GM19035 (cell line): Measurements from ENCODE around the gene AKT3.
"Not testable (repeated sequence)": the region's sequence is repeated elsewhere in the genome, so short reads cannot be mapped to it uniquely, and the experiment has no call there.

Experiments used
- ATAC-seq: cut with Tn5 transposase; IDR thresholded peaks from one replicate; pipeline ENCODE4 v1.9.1; 2021; ENCODE audit not compliant: unreplicated experiment

AKT3 gene

DNA sequence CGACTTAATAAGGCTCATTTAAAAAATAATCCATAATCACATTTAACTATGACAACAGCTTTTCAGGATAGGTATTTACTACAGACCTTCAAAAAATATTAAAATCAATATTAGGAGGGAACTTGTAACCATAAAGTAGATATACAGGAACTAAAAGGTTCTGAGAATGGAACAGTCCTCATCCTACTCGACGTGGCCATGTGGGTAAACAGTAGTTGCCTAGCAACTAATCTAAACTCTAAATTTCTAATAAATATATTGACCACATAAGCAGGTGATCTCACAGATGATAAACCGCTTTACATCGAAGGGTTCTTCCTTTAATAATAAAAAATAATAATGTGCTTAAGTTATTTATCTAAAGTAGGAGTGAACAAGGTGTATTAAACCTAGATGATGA is 7.9 kb downstream of the AKT3 start:
- no peak for ATAC-seq

- no peak for ATAC-seq
These were observed 8.5 kb downstream of the AKT3 start for GRCh38 chr1:243841507-243841906.

GRCh38 chr1:243837907-243838535 is 12.0 kb downstream of the AKT3 start:
- ATAC-seq: peak; percentile 87

DNA sequence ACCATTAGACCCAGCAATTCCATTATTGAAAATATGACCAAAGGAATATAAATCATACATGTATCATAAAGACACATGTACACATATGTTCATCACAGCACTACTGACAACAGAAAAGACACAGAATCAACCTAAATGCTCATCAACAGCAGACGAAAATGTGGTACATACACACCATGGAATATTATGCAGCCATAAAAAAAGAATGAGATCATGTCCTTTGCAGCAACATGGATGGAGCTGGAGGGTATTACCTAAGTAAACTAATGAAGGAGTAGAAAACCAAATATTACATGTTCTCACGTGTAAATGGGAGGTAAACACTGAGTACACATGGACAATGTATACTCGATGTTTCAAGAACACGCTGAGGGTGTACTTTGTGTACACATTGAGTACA is 15.9 kb downstream of the AKT3 start:
- ATAC-seq: no peak

GRCh38 chr1:243831463-243831862 is 18.6 kb downstream of the AKT3 start:
- ATAC-seq: no peak

- ATAC-seq: no peak
These were observed 22.8 kb downstream of the AKT3 start for GRCh38 chr1:243827206-243827605.

GRCh38 chr1:243824907-243825306 is 25.1 kb downstream of the AKT3 start:
- ATAC-seq: not testable (repeated sequence)

GRCh38 chr1:243821177-243821680 is 28.8 kb downstream of the AKT3 start:
- no peak for ATAC-seq

GRCh38 chr1:243819438-243819839 is 30.6 kb downstream of the AKT3 start:
- no peak for ATAC-seq

- ATAC-seq: no peak
These were observed 31.1 kb downstream of the AKT3 start for GRCh38 chr1:243818978-243819377.

DNA sequence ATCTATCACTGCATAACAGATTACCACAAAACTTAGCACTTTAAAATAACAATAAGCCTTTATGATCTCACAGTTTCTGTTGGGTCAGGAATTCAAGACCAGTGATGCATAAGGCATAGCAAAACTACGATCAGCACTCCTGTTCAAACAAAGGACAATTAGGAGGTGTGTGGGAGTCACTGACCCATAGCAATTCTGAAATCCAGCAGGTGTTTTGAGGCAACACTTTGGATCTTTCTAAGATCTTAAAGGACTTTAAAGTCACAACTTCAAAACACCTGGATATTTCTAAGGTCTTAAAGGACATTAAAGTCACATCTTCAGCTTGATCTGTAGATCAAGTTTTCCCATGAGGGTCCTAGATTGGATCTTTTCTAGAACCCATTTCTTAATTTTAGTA is 35.3 kb downstream of the AKT3 start:
- ATAC-seq: no peak

GRCh38 chr1:243807346-243807745 is 42.7 kb downstream of the AKT3 start:
- not testable (repeated sequence) for ATAC-seq

DNA sequence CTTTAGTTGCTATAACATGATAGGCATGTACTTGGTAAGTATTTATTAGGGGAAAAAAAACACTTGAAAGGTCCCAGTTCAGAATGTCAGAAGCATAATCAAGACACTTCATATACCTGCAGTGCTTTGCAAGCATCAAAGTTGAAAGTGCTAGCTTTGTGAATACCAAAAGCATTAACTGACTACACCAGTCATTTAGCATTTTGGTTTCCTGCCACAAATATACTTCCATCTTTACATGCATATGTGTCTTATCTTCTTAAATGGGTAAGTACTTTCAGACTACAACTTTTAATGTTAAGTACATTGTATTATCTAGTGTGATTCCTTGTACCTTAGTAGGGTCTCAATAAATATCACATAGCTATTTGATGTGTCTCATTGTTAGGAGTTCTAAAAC is 43.7 kb downstream of the AKT3 start:
- no peak for ATAC-seq

- no peak for ATAC-seq
These were observed 47.3 kb downstream of the AKT3 start for GRCh38 chr1:243802736-243803135.

GRCh38 chr1:243801378-243801777 is 48.7 kb downstream of the AKT3 start:
- no peak for ATAC-seq

DNA sequence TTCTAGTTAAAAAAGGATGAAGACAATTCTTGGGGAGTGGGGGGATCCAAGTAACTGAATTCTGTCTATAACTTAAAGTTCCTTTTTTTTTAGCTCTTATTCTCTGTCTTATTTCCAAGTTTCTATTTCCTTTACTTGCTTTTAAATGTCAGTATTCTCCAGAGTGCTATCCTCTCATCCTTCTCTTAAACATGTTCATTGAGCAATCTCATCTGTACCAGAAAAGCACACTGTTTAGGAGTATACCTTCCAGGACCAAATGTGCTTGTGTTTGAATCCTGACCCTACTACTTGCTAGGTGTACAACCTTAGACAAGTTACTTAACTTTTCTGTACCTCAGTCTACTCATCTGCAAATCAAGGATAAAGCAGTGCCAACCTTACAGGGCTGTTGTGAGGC is 50.1 kb downstream of the AKT3 start:
- no peak for ATAC-seq

DNA sequence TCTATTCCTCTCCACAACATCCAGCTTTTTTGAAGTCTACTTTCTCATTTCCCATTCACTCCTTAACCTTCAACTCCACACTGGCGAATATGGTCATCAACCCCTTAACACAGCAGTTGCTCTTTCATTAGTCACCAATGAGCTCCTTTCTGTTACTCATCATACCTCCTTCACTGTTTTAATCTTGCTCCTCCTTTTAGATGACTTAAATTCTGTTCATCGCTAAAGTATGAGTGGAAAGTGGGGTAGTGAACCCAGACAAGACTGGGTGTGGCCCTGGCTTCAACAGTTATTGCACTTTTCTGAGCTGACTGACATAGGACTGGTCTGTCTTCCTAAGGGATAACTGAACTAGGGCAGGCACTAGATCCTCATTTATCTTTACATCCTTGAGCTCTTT is 51.3 kb downstream of the AKT3 start:
- no peak for ATAC-seq

GRCh38 chr1:243796016-243796415 is 54.0 kb downstream of the AKT3 start:
- no peak for ATAC-seq

DNA sequence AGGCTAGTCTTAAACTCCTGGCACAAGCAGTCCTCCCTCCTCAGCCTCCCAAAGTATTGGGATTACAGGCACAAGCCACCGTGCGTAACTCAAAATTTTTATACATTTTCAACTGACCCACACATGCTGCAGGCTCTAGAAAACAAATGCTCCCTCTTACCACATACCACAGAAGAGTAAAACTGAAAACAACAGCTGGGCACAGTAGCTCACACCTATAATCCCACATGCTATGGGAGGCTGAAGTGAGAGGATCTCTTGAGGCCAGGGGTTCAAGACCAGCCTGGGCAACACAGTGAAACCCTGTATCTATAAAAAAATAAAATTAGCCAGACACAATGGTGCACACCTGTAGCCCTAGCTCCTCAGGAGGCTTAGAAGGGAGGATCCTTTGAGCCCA is 56.7 kb downstream of the AKT3 start:
- ATAC-seq: no peak

- no peak for ATAC-seq
These were observed 57.2 kb downstream of the AKT3 start for GRCh38 chr1:243792891-243793290.

GRCh38 chr1:243792401-243792800 is 57.6 kb downstream of the AKT3 start:
- no peak for ATAC-seq

- no peak for ATAC-seq
These were observed 58.3 kb downstream of the AKT3 start for GRCh38 chr1:243791586-243792267.

DNA sequence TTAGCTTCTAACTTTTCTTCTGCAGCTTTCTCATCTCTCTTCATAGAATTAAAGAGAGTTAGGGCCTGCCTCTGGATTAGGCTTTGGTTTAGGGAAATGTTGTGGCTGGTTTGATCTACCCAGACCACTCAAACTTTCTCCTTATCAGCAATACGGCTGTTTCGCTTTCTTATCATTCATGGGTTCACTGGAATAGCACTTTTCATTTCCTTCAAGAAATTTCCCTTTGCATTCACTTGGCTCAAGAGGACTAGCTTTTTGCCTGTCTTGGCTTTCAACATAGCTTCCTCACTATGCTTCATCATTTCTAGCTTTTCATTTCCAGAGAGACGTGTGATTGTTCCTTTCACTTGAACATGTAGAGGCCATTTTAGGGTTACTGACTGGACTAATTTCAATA is 59.6 kb downstream of the AKT3 start:
- ATAC-seq: no peak
